Measurements from ENCODE around the gene PTPRQ. TPM values are rescaled to one million over a fixed set of nuclear protein-coding genes. Genes with fewer than 3 reads are reported as not detected.

PTPRQ gene
- total and polyA plus RNA-seq, 9 of the 15 experiments (the other 6 are each of a cell fraction or from before 2014, with no cell fraction given): not detected

- TF ChIP-seq ZNF561 (CRISPR knock-in tag; conservative IDR thresholded peaks at IDR 0.05) (no peak), YY1 (IDR thresholded peaks at IDR 0.05; ENCODE audit: borderline replicate concordance in 1 of 3, control insufficient read depth in 1 of 3, extremely low read depth in 1 of 3, insufficient read depth in 3 of 3, insufficient read length in 1 of 3, insufficient replicate concordance in 2 of 3, low read depth in 1 of 3, low read length in 2 of 3) (no peak), BRD9 (IDR thresholded peaks at IDR 0.05; ENCODE audit: low read depth, partially characterized antibody) (no peak), KLF6 (CRISPR knock-in tag; IDR thresholded peaks at IDR 0.05; ENCODE audit: borderline replicate concordance) (no peak), NUFIP1 (IDR thresholded peaks at IDR 0.05; ENCODE audit: partially characterized antibody) (no peak)
Observed at GRCh38 chr12:80602455-80602854, 158.4 kb downstream of the PTPRQ start (continued).

- WGBS (ENCODE audit: insufficient coverage, low coverage, missing lambda C conversion rate): 4% methylated on average over 3 of the region's 3 CpGs
- no TSS peak for BruUV-seq (replicated peaks)
- FAIRE-seq: no peak
- TF ChIP-seq SMAD3 (CRISPR knock-in tag; conservative IDR thresholded peaks at IDR 0.05) (no peak), ZFPM2 (CRISPR knock-in tag; IDR thresholded peaks at IDR 0.05) (no peak), RFX7 (CRISPR knock-in tag; IDR thresholded peaks at IDR 0.05) (no peak), CTCF (IDR thresholded peaks at IDR 0.05 in 2 of 3, conservative IDR thresholded peaks at IDR 0.05 in 1 of 3; ENCODE audit: insufficient read depth in 2 of 3, low read depth in 1 of 3, low read length in 3 of 3) (no peak), MTF1 (CRISPR knock-in tag; IDR thresholded peaks at IDR 0.05; ENCODE audit: borderline replicate concordance) (no peak), MAFG (tag; conservative IDR thresholded peaks at IDR 0.05) (no peak), KDM5B (IDR thresholded peaks at IDR 0.05; ENCODE audit: insufficient replicate concordance, low read depth, low read length) (no peak), MCM2 (IDR thresholded peaks at IDR 0.05; ENCODE audit: low read depth) (no peak), NRF1 (conservative IDR thresholded peaks at IDR 0.05 in 1 of 2, IDR thresholded peaks at IDR 0.05 in 1 of 2) (no peak), TGIF2 (CRISPR knock-in tag; IDR thresholded peaks at IDR 0.05) (no peak), HLTF (IDR thresholded peaks at IDR 0.05) (no peak)
Observed at GRCh38 chr12:80607361-80608135, 163.5 kb downstream of the PTPRQ start.

More at GRCh38 chr12:80607361-80608135, 163.5 kb downstream of the PTPRQ start:
- Histone ChIP-seq H3K9me1 (ENCODE audit: control insufficient read depth, insufficient read depth, low read length) (no peaks in the 10 kb centered on the region), H3K79me2 (ENCODE audit: control insufficient read depth, insufficient read depth, low read length) (no peaks in the 10 kb centered on the region), H3K9me3 (replicated peaks; ENCODE audit: control insufficient read depth, insufficient read depth, low read depth, low read length) (no peaks in the 10 kb centered on the region; the same call in 1 of the 2 replicates), H2AFZ (ENCODE audit: low read depth, low read length) (no peak overlapping the region), H3K27ac (ENCODE audit: extremely low read depth, low read depth, low read length) (no peak overlapping the region), H3K4me1 (replicated peaks in 1 of 2; ENCODE audit: control insufficient read depth in 2 of 2, insufficient read depth in 2 of 2, low read length in 2 of 2) (no peaks in the 10 kb centered on the region), H3K4me2 (ENCODE audit: insufficient read depth, low read length) (no peak overlapping the region), H3K27me3 (ENCODE audit: control insufficient read depth in 2 of 2, insufficient read depth in 2 of 2, low read length in 2 of 2) (no peaks in the 10 kb centered on the region), H3K9ac (ENCODE audit: insufficient read depth in 1 of 2, low read depth in 2 of 2, low read length in 2 of 2) (no peak overlapping the region), H3K4me3 (no peak overlapping the region), H3K36me3 (ENCODE audit: control insufficient read depth, insufficient read depth, low read length) (no peaks in the 10 kb centered on the region), H4K20me1 (replicated peaks; ENCODE audit: control insufficient read depth, insufficient read depth, low read length) (no peaks in the 10 kb centered on the region)
- DNase-seq (ENCODE audit: extremely low read depth in 1 of 4, low spot score in 3 of 4) (no peak), ATAC-seq (no peak)
- CTCF ChIA-PET (ENCODE audit: low intra/inter-chr PET ratio): no interaction called here
- in situ Hi-C loops (cut with MboI): no loop called here
- intact Hi-C loops (cut with micrococcal nuclease): no loop called here
- POLR2A ChIA-PET: no interaction called here

Data from K562 (cell line).